Mesodermal cell (in vitro differentiated cells): ENCODE results near the gene TRAF1.

Experiments used
- H3K27ac ChIP-seq: 2 replicates; pipeline ENCODE4 v1.7.0; 2013; ENCODE audit warnings: mild to moderate bottlenecking, low read depth, low read length, moderate library complexity; ENCODE audit not compliant: severe bottlenecking
- H3K36me3 ChIP-seq: 2 replicates; pipeline ENCODE4 v1.7.1; 2013; ENCODE audit warnings: mild to moderate bottlenecking, low read length, moderate library complexity; ENCODE audit not compliant: control insufficient read depth, insufficient read depth
- H3K4me1 ChIP-seq: one replicate; pipeline ENCODE4 v1.7.1; 2013; ENCODE audit warnings: mild to moderate bottlenecking, low read length; ENCODE audit not compliant: insufficient read depth, control insufficient read depth, poor library complexity, severe bottlenecking
- H3K4me3 ChIP-seq: 2 replicates; pipeline ENCODE4 v1.7.0; 2013; ENCODE audit warnings: low read length, control low read depth, mild to moderate bottlenecking; ENCODE audit not compliant: insufficient read depth, poor library complexity, severe bottlenecking; ENCODE audit errors: extremely low read depth
- H3K9me3 ChIP-seq: 2 replicates; pipeline ENCODE4 v1.7.1; 2013; ENCODE audit warnings: mild to moderate bottlenecking, low read length, moderate library complexity; ENCODE audit not compliant: control insufficient read depth
- WGBS, 2 experiments: methylation state at CpG; one replicate each; pipeline ENCODE4 v1.1.5; 2013; ENCODE audit warnings: missing lambda C conversion rate in 2 of 2; ENCODE audit not compliant: insufficient coverage in 2 of 2; 5-methylcytosine and 5-hydroxymethylcytosine counted together

TRAF1 gene

DNA sequence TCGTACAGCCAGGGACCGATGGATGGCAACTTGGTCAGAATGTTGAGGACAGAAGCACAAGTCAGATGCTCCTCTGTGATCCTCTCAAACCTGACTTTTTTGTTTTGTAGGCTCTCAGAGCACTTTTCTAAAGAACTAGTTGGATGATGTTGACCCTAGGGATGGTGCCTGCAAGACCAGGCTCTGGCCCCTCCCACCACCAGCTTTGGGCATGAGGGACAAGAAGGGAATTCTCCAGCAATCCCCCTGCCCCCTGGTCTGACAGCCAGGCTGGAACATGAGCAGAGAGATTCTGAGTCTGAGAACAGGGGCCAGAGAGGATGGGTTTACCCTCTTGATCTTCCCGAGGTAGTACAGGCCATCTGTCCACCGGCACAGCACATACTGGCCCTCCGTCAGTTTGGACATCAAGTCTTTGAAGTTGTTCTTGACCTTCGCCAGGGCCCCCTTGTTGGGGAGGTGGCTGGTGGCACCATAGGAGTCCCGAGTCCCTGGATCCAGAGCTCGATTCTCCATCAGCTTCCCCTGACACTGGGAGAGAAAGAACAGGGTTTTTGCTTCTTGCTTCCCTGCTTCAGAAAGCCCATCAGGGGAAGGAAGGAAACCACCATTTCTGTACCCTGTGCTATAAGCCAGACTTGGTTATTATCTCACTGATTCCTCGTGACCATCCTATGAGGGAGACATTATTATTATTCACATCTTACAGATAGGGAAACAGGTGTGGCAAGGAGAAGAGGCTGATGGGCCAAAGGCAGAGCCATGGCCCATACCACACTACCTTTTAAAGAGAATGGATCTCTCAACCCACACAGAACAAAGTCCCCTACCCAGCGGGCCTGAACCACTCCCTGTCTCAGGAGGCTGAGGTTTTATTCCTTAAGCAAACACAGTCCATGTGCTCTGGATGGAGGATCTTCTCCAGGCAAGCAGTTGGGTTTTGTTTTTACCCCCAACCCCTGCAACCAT is 52.1 kb downstream of the TRAF1 start:
- H3K4me1 ChIP-seq, result peaks cover 10% of the 10 kb centered on the region
- no peak overlapping the region for H3K4me3 ChIP-seq
- H3K9me3 ChIP-seq, result no peaks in the 10 kb centered on the region
- no peak overlapping the region for H3K27ac ChIP-seq
- 91 to 95% methylated on average over 6 to 9 of the region's 10 CpGs for WGBS, 2 experiments
- peaks cover 55% of the 10 kb centered on the region for H3K36me3 ChIP-seq

DNA sequence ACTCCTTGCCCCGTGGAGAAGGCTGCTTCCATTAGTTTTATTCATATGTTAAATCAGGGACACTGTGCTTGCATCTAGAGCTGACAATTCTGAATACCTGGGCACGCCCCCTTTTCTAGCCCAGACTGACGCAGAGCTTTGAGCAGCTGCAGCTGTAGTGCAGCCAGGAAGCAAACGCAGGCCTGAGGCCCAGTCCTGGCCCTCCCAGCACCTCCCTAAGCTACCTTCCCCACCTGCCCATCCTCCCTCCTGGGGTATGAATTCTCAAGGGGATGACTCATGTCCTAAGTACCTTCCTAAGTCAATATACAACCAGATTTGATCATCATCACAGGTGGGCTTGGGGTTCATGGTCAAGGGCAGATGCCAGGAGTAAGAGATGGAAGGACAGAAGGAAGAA is 53.1 kb downstream of the TRAF1 start:
- H3K9me3 ChIP-seq, result no peaks in the 10 kb centered on the region
- 55 to 85% methylated on average over 3 to 4 of the region's 4 CpGs for WGBS, 2 experiments
- peaks cover 59% of the 10 kb centered on the region for H3K36me3 ChIP-seq
- H3K4me3 ChIP-seq, result no peak overlapping the region
- no peak overlapping the region for H3K27ac ChIP-seq
- peaks cover 10% of the 10 kb centered on the region for H3K4me1 ChIP-seq

DNA sequence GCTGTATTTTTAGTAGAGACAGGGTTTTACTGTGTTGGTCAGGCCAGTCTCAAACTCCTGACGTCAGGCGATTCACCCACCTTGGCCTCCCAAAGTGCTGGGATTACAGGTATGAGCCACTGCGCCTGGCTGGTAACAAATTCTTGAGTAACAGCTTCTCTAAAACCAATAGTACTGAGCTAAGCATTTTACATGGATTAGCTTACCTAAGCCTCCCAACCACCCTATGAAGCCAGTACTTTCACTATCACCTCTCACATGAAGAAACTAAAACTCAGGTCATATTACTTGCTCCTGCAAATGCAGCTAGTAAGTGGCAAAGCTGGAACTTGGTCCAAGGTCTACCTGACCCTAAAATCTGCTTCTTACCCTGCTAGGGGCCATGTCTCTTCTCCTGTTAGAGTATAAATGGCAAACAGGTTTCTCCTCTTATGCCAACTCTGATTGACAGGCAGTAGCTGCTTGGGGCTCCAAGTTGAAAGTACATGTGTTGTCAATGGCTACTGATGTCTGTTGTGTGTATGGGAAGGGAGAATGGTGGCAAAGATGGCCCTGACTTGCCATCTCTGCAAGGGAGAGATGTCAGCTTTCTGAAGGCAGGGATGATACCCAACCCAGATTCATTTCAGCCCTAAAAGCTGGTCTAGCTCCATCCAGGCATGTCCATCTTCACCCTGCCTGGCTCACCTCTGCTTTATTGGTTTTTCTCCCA is 53.6 kb downstream of the TRAF1 start:
- Histone ChIP-seq H3K27ac (no peak overlapping the region), H3K4me3 (no peak overlapping the region), H3K9me3 (no peaks in the 10 kb centered on the region), H3K36me3 (peaks cover 64% of the 10 kb centered on the region), H3K4me1 (peaks cover 5% of the 10 kb centered on the region)
- 88% methylated on average over 3 of the region's 3 CpGs for WGBS, 2 experiments

DNA sequence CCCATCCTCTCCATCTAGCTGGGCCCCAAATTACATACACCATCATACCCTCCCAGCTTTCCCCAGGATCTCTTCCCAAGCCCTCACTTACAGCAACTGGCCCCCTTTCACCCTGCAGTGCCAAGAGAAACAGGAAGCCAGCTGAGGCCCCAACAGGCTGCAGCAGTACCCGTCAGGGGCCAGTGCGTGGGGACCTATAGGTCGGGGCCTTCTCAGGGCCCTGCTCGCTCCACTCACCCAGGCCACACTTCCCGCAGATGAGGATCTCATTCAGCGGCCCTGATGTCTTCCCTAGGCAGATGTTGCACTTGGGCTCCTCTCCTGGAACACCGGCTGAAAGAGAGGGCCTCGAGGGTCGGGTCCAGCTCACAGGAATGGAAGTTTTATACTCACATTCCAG is 56.4 kb downstream of the TRAF1 start:
- Histone ChIP-seq H3K27ac (no peak overlapping the region), H3K36me3 (peaks cover 85% of the 10 kb centered on the region), H3K9me3 (no peaks in the 10 kb centered on the region), H3K4me1 (no peaks in the 10 kb centered on the region), H3K4me3 (no peak overlapping the region)
- WGBS, 2 experiments, result 95 to 96% methylated on average over 7 to 9 of the region's 9 CpGs

DNA sequence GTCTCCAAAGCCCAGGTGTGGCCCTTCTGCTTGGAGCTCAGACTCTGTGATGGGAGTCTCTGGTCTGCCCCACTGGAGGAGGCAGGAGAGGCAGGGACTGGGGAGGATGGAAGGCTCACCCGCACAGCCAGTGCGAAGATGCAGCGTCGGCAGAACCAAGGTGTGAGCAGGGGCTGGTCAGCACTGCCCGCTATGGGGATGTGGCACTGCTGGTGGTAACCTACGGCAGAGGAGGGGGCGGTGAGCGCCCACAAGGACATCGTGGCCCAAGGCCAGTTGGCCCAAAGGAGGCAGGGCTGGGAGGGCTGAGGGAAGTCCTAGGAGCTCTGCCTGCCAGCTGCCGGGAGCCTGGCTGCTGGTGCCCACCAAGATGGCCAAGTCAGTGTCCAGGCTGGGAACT is 56.9 kb downstream of the TRAF1 start:
- Histone ChIP-seq H3K4me3 (no peak overlapping the region), H3K27ac (no peak overlapping the region), H3K9me3 (no peaks in the 10 kb centered on the region), H3K36me3 (peaks cover 83% of the 10 kb centered on the region), H3K4me1 (no peaks in the 10 kb centered on the region)
- WGBS, 2 experiments, result 94 to 98% methylated on average over 8 of the region's 10 CpGs

DNA sequence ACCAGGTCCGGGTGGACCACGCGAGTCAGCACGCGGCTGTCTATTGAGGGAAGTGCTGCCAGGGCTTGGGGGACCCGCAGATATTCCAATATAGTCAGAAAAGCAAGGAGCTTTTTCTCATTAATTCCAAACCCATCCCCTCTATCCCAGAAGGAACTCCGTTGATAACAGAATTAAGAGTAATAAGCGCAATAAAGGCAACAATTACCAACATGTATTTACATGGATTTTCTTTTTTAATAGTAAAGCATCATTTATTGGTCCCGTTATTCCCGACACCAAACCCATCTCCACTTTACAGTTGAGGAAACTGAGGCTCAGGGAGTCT is 57.3 kb downstream of the TRAF1 start:
- H3K4me3 ChIP-seq, result peak overlapping the region; percentile 16
- peaks cover 80% of the 10 kb centered on the region for H3K36me3 ChIP-seq
- 50% methylated on average over 8 of the region's 10 CpGs; no CpG with 5 or more reads in 1 of the 2 experiments for WGBS, 2 experiments
- H3K27ac ChIP-seq, result no peak overlapping the region
- no peaks in the 10 kb centered on the region for H3K9me3 ChIP-seq
- no peaks in the 10 kb centered on the region for H3K4me1 ChIP-seq

DNA sequence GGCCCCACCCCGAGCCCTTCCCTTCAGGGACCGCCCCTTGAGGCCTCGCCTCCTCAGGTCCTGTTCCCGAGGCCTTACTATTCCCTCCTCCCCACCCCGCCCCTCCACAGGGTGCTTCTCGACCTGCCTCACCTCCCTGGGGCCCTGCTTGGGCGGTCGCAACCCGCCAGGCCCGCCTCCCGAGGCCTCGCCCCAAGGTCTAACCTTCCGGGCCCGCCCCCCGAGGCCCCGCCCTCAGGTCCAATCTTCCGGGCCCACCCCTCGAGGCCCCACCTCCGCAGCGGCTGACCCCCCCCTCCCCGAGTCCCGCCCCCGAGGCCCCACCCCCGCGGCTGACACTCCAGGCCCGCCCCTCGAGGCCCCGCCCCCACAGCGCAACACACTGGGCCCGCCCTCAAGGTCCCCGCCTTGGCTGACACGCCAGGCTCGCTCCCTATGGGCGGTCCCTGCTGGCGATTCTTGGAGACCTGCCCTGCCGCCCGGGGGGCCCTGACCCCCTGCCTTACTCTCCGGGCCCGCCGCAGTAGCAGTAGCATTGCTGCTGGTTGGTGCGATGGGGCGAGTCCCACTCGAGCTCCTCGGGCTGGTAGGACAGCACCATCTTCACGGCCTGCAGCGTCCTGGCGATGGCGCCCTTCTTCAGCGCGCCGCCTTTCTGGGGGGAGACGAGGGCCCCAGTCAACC is 57.8 kb downstream of the TRAF1 start:
- peaks cover 79% of the 10 kb centered on the region for H3K36me3 ChIP-seq
- peak overlapping the region; percentile 30 for H3K4me3 ChIP-seq
- H3K27ac ChIP-seq, result no peak overlapping the region
- H3K9me3 ChIP-seq, result no peaks in the 10 kb centered on the region
- H3K4me1 ChIP-seq, result no peaks in the 10 kb centered on the region
- 13 to 18% methylated on average over 22 to 29 of the region's 52 CpGs for WGBS, 2 experiments

DNA sequence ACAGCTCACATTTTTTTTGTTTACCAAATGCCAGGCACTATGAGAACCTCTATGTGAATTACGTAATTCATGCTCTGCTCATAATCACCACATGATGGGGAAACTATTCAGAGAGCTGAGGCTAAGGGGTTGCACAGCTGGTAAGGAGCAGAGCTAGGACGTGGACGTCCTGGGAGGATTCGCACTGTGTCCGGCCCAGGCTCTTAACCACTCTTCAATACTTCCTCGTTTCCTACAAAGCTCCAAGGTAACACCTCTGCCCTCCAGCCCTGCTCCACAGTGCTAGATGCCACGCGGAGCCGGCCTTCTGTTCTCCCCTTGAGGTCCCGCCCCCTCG is 58.3 kb downstream of the TRAF1 start:
- Histone ChIP-seq H3K27ac (no peak overlapping the region), H3K4me3 (peak overlapping the region; percentile 30), H3K4me1 (no peaks in the 10 kb centered on the region), H3K36me3 (peaks cover 79% of the 10 kb centered on the region), H3K9me3 (no peaks in the 10 kb centered on the region)
- 40 to 66% methylated on average over 6 to 9 of the region's 11 CpGs for WGBS, 2 experiments

DNA sequence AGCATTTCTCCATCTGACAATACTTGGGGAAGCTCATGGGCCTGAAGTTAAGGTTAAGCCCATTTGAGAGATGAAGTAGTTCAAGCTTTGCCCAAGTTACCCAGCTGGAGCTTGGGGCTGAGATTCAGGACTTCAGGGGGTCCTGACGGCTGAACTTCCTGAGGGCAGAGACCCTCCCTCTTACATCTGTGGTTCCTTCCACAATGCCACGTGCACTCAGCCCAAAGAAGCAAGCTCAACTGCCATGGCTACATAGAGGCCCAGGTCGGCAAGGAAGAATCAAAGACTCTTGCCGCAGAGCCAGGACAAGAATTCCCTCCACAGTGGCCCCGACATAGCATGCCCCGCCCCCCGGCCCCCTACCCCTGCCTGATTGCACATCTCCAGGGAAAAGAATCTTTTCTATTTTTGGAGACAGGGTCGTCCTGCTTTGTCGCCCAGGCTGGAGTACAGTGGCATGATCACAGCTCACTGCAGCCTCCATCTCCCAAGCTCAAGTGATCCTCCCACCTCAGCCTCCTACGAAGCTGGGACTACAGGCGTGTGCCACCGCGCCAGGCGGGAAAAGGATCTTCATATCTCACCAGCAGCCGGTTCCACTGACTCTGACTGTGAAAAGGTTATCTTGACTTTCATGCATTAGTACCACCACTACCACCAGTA is 58.8 kb downstream of the TRAF1 start:
- Histone ChIP-seq H3K27ac (no peak overlapping the region), H3K36me3 (peaks cover 79% of the 10 kb centered on the region), H3K4me3 (peak overlapping the region; percentile 30), H3K4me1 (no peaks in the 10 kb centered on the region), H3K9me3 (no peaks in the 10 kb centered on the region)
- WGBS, 2 experiments, result 92 to 93% methylated on average over 9 to 13 of the region's 15 CpGs

DNA sequence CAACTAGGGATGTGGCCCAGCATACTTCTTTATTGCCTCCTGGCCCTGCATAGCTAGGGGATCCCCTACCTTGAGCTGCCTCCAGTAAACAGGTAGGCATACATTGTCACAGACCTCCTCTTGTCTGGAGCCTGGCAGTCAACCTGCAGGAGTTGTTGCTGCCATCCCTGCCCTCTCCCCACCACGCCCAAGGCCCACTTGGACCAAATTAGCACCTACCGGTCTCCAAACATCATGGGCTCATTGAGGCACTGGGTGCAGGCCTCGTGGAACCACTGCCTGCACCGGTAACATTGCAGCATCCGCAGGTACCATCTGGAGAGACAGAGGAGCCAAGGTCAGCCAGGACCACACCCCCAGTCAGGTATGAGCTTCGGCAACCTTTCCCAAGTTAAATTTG is 59.9 kb downstream of the TRAF1 start:
- WGBS, 2 experiments, result 94 to 97% methylated on average over 5 to 6 of the region's 6 CpGs
- H3K4me3 ChIP-seq, result no peak overlapping the region
- H3K9me3 ChIP-seq, result no peaks in the 10 kb centered on the region
- H3K27ac ChIP-seq, result no peak overlapping the region
- peaks cover 79% of the 10 kb centered on the region for H3K36me3 ChIP-seq
- H3K4me1 ChIP-seq, result no peaks in the 10 kb centered on the region
